NB4 (cell line): Measurements from ENCODE around the gene GPR107.
A peak's percentile ranks its signal among the peaks of the same experiment; 100 is the strongest.

Experiments
- DNase-seq: peaks from one replicate; pipeline ENCODE4 v3.0.0; 2010; ENCODE audit warnings: low read depth
- H3K4me3 ChIP-seq: one replicate; pipeline ENCODE4 v1.5.1; 2011; ENCODE audit warnings: mild to moderate bottlenecking, low read depth, low read length, moderate library complexity
- CTCF ChIP-seq: IDR thresholded peaks from one replicate; pipeline ENCODE4 v1.5.1; 2012; ENCODE audit warnings: low read depth, low read length
- MAX ChIP-seq: IDR thresholded peaks from 2 replicates; pipeline ENCODE4 v1.6.1; 2011; ENCODE audit warnings: low read depth, low read length
- MYC ChIP-seq: IDR thresholded peaks from 2 replicates; pipeline ENCODE4 v1.6.1; 2011; ENCODE audit warnings: low read depth, low read length
- POLR2A ChIP-seq: IDR thresholded peaks from 2 replicates; pipeline ENCODE4 v1.6.1; 2011; ENCODE audit warnings: mild to moderate bottlenecking; ENCODE audit not compliant: insufficient read length; ENCODE audit errors: extremely low read depth

GPR107 gene

GRCh38 chr9:130051855-130052254 is 1.9 kb upstream of the GPR107 start:
- no peak overlapping the region for H3K4me3 ChIP-seq
- TF ChIP-seq MAX, result no peak
- no peak for TF ChIP-seq CTCF
- no peak for TF ChIP-seq POLR2A
- TF ChIP-seq MYC, result no peak

GRCh38 chr9:130053109-130053503 is 600 bp upstream of the GPR107 start:
- no peak for DNase-seq
- TF ChIP-seq POLR2A (no peak), MYC (no peak), CTCF (no peak), MAX (no peak)
- H3K4me3 ChIP-seq, result peak overlapping the region; percentile 94

More at GRCh38 chr9:130051855-130052254, 1.9 kb upstream of the GPR107 start:
- DNase-seq, result no peak

GRCh38 chr9:130054325-130054786 is 650 bp downstream of the GPR107 start:
- H3K4me3 ChIP-seq, result peak overlapping the region; percentile 94
- TF ChIP-seq MAX, result peak; percentile 51; the same call in 1 of the 2 replicates
- no peak for TF ChIP-seq POLR2A
- DNase-seq, result no peak

- H3K4me3 ChIP-seq, result peak overlapping the region; percentile 94
- no peak for TF ChIP-seq CTCF
- no peak for TF ChIP-seq POLR2A
- TF ChIP-seq MYC, result no peak
- no peak for TF ChIP-seq MAX
- DNase-seq, result no peak
Measured at GRCh38 chr9:130054820-130055219, 1.1 kb downstream of the GPR107 start.

- no peak overlapping the region for H3K4me3 ChIP-seq
- TF ChIP-seq MYC, result no peak
- no peak for TF ChIP-seq MAX
- no peak for TF ChIP-seq POLR2A
- TF ChIP-seq CTCF, result no peak
- DNase-seq, result peak; percentile 49
Measured at GRCh38 chr9:130058154-130058553, 4.4 kb downstream of the GPR107 start.

GRCh38 chr9:130058887-130059286 is 5.2 kb downstream of the GPR107 start:
- no peak for TF ChIP-seq CTCF
- no peak for TF ChIP-seq POLR2A
- TF ChIP-seq MAX, result no peak
- TF ChIP-seq MYC, result no peak
- no peak for DNase-seq

More at GRCh38 chr9:130058887-130059286, 5.2 kb downstream of the GPR107 start:
- no peak overlapping the region for H3K4me3 ChIP-seq
